SU-DHL-6 (cell line): ENCODE data around the gene FERMT3.

Source experiments
- H2AFZ ChIP-seq: fragments of 200-600 bp; sonication (generic); 2 replicates; pipeline ENCODE4 v1.6.1; 2014; ENCODE audit warnings: low read depth, mild to moderate bottlenecking, moderate library complexity, mixed read lengths, antibody characterized with exemption, low read length; ENCODE audit not compliant: severe bottlenecking
- H3F3A ChIP-seq: fragments of 200-600 bp; shearing (Covaris generic); 2 replicates; pipeline ENCODE4 v1.6.0; 2016; ENCODE audit warnings: antibody characterized with exemption, mild to moderate bottlenecking; ENCODE audit not compliant: insufficient read depth
- H3K27ac ChIP-seq: fragments of 200-600 bp; sonication (generic); 2 replicates; pipeline ENCODE4 v1.5.1; 2016; ENCODE audit warnings: low read depth, mild to moderate bottlenecking, low read length, moderate library complexity, mixed read lengths
- H3K27me3 ChIP-seq: fragments of 200-600 bp; sonication (generic), shearing (Covaris generic); 2 replicates; pipeline ENCODE4 v1.6.0; 2014; ENCODE audit warnings: mild to moderate bottlenecking, low read length
- H3K36me3 ChIP-seq: fragments of 200-600 bp; sonication (generic); 2 replicates; pipeline ENCODE4 v1.6.1; 2014; ENCODE audit warnings: mild to moderate bottlenecking, low read length, mixed read lengths
- H3K4me2 ChIP-seq: fragments of 300-600, 200-600 bp; shearing (Covaris generic), sonication (generic); 2 replicates; pipeline ENCODE4 v1.6.0; 2014; ENCODE audit warnings: low read length, low read depth, mild to moderate bottlenecking; ENCODE audit not compliant: poor library complexity, severe bottlenecking
- H3K4me3 ChIP-seq: fragments of 200-600 bp; sonication (generic); 2 replicates; pipeline ENCODE4 v1.5.1; 2014; ENCODE audit warnings: antibody characterized with exemption, low read length, mild to moderate bottlenecking, mixed read lengths; ENCODE audit not compliant: insufficient read depth, poor library complexity, severe bottlenecking
- H3K79me2 ChIP-seq: fragments of 200-600 bp; sonication (generic); 2 replicates; pipeline ENCODE4 v1.6.1; 2014; ENCODE audit warnings: mild to moderate bottlenecking, low read length, moderate library complexity; ENCODE audit not compliant: insufficient read depth
- H3K9ac ChIP-seq: fragments of 200-600 bp; sonication (generic); 2 replicates; pipeline ENCODE4 v1.7.0; 2014; ENCODE audit warnings: mild to moderate bottlenecking, low read length
- H3K9me2 ChIP-seq: fragments of 200-600 bp; sonication (generic); replicated peaks from 2 replicates; pipeline ENCODE4 v1.6.1; 2014; ENCODE audit warnings: low read length; ENCODE audit not compliant: insufficient read depth
- H3K9me3 ChIP-seq: fragments of 200-600 bp; sonication (generic); 2 replicates; pipeline ENCODE4 v1.6.1; 2014; ENCODE audit warnings: low read length, mixed read lengths; ENCODE audit not compliant: insufficient read depth
- H4K20me1 ChIP-seq: fragments of 200-600 bp; sonication (generic); 2 replicates; pipeline ENCODE4 v1.6.1; 2014; ENCODE audit warnings: low read depth, mild to moderate bottlenecking, antibody characterized with exemption, low read length, moderate library complexity, mixed read lengths
- EZH2phosphoT487 ChIP-seq: fragments of 200-600 bp; sonication (generic), shearing (Covaris generic); conservative IDR thresholded peaks from 2 replicates; pipeline ENCODE4 v1.6.1; 2018; ENCODE audit warnings: mild to moderate bottlenecking, antibody characterized with exemption, low read length, moderate library complexity, mixed read lengths
- TF ChIP-seq, protein P1 (sequence below): fragments of 200-600 bp; sonication (generic); IDR thresholded peaks from one replicate; pipeline ENCODE4 v1.5.1; 2017; ENCODE audit warnings: antibody characterized with exemption, mild to moderate bottlenecking, low read length, moderate library complexity; ENCODE audit not compliant: insufficient read depth, poor library complexity, severe bottlenecking

The FERMT3 gene

DNA sequence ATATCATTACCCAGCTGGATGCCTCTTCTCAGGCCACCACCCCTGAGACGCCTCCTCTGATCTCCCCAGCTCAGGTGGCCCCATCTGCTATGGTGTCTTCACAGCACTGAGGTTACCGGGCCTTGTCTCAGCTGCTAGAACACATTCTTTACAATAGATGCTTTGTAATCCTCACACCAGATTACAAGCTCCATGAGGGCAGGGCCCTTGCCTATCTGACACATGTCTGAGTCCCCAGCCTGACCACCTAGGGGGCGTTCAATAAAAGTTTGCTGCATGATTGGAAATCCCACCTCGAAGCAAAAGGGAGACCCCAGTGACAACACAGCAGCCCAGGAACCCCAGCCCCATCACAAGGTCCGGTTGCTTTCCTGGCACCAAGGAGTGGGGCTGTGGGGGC is 42.6 kb upstream of the FERMT3 start:
- TF ChIP-seq, protein P1, sequence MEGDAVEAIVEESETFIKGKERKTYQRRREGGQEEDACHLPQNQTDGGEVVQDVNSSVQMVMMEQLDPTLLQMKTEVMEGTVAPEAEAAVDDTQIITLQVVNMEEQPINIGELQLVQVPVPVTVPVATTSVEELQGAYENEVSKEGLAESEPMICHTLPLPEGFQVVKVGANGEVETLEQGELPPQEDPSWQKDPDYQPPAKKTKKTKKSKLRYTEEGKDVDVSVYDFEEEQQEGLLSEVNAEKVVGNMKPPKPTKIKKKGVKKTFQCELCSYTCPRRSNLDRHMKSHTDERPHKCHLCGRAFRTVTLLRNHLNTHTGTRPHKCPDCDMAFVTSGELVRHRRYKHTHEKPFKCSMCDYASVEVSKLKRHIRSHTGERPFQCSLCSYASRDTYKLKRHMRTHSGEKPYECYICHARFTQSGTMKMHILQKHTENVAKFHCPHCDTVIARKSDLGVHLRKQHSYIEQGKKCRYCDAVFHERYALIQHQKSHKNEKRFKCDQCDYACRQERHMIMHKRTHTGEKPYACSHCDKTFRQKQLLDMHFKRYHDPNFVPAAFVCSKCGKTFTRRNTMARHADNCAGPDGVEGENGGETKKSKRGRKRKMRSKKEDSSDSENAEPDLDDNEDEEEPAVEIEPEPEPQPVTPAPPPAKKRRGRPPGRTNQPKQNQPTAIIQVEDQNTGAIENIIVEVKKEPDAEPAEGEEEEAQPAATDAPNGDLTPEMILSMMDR: no peak
- TF ChIP-seq EZH2phosphoT487: no peak
- H3K4me3 ChIP-seq: no peak overlapping the region
- H3K36me3 ChIP-seq: no peaks in the 10 kb centered on the region
- no peak overlapping the region for H3K27ac ChIP-seq
- H3F3A ChIP-seq: 0 out of 2 replicates have a peak, but pooled peaks cover 5% of the 10 kb centered on the region
- H3K4me2 ChIP-seq: no peak overlapping the region
- H3K9me2 ChIP-seq: no peaks in the 10 kb centered on the region
- no peak overlapping the region for H3K9ac ChIP-seq
- H3K27me3 ChIP-seq: no peaks in the 10 kb centered on the region
- H3K79me2 ChIP-seq: peaks cover 3% of the 10 kb centered on the region; the same call in 1 of the 2 replicates
- no peaks in the 10 kb centered on the region for H3K9me3 ChIP-seq
- no peaks in the 10 kb centered on the region for H4K20me1 ChIP-seq
- no peak overlapping the region for H2AFZ ChIP-seq

- Histone ChIP-seq H3K4me2 (peak overlapping the region; percentile 73), H3K9me2 (no peaks in the 10 kb centered on the region), H4K20me1 (no peaks in the 10 kb centered on the region), H3K36me3 (no peaks in the 10 kb centered on the region), H3K27me3 (no peaks in the 10 kb centered on the region), H2AFZ (peak overlapping the region; percentile 83), H3K79me2 (peaks cover 3% of the 10 kb centered on the region; the same call in 1 of the 2 replicates), H3K9me3 (no peaks in the 10 kb centered on the region), H3F3A (peaks cover 7% of the 10 kb centered on the region; the same call in 1 of the 2 replicates), H3K27ac (0 out of 2 replicates have a peak overlapping the region, but pooled peaks have one; percentile 44), H3K9ac (peak overlapping the region; percentile 81), H3K4me3 (peak overlapping the region; percentile 60)
- no peak for TF ChIP-seq EZH2phosphoT487
- TF ChIP-seq, protein P1: no peak
Observed at GRCh38 chr11:64164392-64165312, 41.9 kb upstream of the FERMT3 start.

DNA sequence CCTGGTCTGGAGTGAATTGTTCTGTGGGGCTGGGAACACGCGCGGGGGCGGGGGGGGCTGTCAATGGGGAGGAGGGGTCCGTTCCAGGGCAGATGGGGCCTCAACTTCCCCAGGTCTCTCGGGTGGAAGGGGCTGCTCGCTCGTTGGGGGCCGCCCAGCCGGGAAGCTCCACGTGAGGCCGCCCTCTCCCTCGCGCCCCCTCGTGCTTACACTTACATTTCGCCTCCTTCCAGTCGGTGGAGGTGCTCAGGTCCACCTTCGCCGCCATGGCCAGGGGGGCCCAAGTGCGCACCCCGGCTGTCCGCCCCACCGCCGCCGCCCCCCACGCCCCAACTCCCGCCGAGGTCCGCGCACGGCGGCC is 41.1 kb upstream of the FERMT3 start:
- TF ChIP-seq, protein P1: no peak
- no peak for TF ChIP-seq EZH2phosphoT487
- no peaks in the 10 kb centered on the region for H4K20me1 ChIP-seq
- no peaks in the 10 kb centered on the region for H3K27me3 ChIP-seq
- peak overlapping the region; percentile 81 for H3K9ac ChIP-seq
- H3F3A ChIP-seq: peaks cover 14% of the 10 kb centered on the region; the same call in 1 of the 2 replicates
- peak overlapping the region; percentile 60 for H3K4me3 ChIP-seq
- H3K27ac ChIP-seq: peak overlapping the region; percentile 44; the same call in 1 of the 2 replicates
- peak overlapping the region; percentile 83 for H2AFZ ChIP-seq
- peak overlapping the region; percentile 73 for H3K4me2 ChIP-seq
- H3K9me3 ChIP-seq: no peaks in the 10 kb centered on the region
- no peaks in the 10 kb centered on the region for H3K9me2 ChIP-seq
- H3K79me2 ChIP-seq: peaks cover 3% of the 10 kb centered on the region; the same call in 1 of the 2 replicates
- no peaks in the 10 kb centered on the region for H3K36me3 ChIP-seq
